NCI-H1436 treated with DMSO at 0.1 percent for 48 hours (cell line): ENCODE data around the gene FRK.
"Not testable (repeated sequence)": the region's sequence is repeated elsewhere in the genome, so short reads cannot be mapped to it uniquely, and the experiment has no call there.

Source experiments
- DNase-seq: peaks from one replicate; lab custom pipeline; 2025; lab: John Stamatoyannopoulos, UW

Gene FRK

DNA sequence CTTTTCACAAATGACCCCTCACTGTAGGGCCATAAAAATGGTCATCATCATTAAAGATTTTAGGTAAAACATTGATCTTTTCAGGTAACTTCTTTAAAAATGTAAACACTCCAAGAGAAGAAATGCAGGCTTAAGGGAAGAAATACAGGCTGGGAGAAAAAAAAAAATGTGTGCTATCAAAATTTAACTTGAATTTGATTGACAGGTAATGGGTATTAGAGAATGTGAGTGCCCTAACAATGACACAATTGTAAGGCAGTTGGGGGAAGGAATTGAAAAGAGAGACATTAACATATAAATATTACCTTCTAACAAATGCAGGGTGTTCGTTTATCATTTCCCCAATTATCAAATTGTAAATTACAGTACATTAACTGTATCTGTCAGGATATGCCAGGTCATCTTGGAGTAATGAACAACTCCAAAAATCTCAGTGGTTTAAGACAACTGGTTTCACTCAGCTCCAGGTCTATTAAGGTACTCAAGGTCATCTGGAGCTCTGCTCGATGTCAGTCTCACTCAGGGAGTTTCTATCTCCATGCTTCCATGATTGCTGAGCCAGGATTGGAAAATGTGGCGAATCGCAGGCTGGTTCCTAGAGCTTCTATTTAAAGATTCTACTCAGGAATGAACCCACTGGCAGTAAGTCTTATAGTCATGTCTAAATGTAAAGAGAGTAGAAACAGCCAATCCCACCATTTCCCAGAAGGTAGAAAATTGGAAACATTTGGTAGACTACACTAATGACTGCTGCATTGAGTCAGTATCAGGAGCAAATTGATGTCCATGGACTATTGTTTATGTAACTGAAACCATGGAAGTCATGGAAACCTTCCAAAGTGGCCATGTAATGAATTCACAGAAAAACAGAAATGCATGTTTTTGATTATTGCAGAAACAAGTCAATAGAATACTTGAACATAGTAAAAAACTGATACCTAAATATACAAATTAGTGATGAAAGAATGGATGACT, 55.6 kb downstream of the FRK start:
- no peak for DNase-seq

GRCh38 chr6:116003668-116004067, 57.0 kb downstream of the FRK start:
- no peak for DNase-seq

DNA sequence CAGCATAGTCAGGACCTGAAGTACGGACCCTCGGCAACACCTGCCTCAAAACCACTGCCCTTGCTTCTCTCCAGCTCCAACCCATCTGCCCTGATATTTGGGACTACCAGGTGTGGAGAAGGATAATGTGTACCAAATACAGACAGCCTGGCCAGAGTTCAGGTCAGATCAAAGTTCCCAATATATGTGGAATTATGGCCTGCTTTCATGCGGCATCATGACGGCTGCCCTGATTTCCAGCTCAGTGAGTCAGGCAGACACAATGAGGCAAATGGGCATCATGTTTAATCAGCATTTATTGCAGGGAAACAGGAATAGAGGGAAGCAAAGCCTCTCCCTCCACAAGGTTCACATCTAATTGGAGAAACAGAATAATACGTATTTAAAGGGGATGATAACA, 57.9 kb downstream of the FRK start:
- no peak for DNase-seq

GRCh38 chr6:115999235-115999634, 61.5 kb downstream of the FRK start:
- DNase-seq = no peak

GRCh38 chr6:115997990-115998585, 62.6 kb downstream of the FRK start:
- no peak for DNase-seq

DNA sequence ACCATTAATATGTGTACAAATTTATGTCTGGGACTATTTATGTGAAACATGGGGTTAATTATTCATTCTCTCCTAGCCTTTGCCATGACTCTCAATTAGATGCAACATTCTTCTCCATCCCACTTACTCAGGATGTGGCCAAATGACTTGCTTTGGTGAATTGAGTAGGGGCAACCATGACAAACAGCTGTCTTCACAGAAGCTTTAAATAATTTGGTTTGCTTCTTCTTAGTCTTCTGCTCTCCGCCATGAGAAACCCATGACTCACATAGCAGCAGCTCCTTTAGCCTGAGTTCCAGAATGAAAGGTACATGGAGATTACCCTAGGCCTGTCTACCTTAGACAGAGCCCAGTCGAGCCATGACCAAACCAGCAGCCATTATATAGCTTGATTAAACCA, 74.7 kb downstream of the FRK start:
- no peak for DNase-seq

- no peak for DNase-seq
Measured at GRCh38 chr6:115984809-115985208, 75.9 kb downstream of the FRK start.

- no peak for DNase-seq
Measured at GRCh38 chr6:115983998-115984397, 76.7 kb downstream of the FRK start.

DNA sequence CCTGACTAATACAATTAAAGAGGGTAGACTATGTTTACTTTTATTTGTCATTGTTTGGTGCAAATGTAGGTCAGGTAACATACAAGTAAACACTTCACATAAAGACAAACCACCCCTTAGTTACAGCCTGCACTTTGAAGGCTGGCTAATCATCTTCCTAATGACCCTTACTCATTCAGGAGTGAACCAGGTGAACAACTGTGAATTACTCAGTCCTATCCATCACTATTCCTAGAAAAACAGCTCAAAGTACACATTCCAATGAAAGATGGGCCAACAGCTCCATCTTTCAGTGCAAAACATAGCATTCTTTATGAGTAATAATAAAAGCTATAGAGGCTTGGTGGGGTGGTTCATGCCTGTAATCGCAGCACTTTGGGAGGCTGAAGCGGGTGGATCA, 78.2 kb downstream of the FRK start:
- DNase-seq = no peak

GRCh38 chr6:115977220-115977619, 83.5 kb downstream of the FRK start:
- no peak for DNase-seq

GRCh38 chr6:115976321-115976870, 84.3 kb downstream of the FRK start:
- no peak for DNase-seq

- no peak for DNase-seq
Measured at GRCh38 chr6:115972679-115973078, 88.0 kb downstream of the FRK start.

- no peak for DNase-seq
Measured at GRCh38 chr6:115971785-115972184, 88.9 kb downstream of the FRK start.

DNA sequence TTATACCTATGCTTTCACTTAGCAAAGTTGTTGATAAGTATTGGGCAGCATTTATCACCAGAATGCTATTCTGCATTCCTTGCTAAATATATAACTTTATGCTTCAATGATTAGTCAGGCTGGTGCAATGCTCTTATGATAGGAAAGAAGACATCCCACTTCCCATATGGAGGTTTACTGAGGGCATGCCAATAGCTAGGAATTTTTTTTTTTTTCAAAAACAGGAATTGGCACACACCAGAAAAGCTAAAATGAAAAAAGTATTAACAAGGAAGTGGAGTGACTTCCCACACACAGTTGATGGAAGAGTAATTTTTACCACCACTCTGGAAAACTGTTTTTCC, 90.8 kb downstream of the FRK start:
- no peak for DNase-seq

DNA sequence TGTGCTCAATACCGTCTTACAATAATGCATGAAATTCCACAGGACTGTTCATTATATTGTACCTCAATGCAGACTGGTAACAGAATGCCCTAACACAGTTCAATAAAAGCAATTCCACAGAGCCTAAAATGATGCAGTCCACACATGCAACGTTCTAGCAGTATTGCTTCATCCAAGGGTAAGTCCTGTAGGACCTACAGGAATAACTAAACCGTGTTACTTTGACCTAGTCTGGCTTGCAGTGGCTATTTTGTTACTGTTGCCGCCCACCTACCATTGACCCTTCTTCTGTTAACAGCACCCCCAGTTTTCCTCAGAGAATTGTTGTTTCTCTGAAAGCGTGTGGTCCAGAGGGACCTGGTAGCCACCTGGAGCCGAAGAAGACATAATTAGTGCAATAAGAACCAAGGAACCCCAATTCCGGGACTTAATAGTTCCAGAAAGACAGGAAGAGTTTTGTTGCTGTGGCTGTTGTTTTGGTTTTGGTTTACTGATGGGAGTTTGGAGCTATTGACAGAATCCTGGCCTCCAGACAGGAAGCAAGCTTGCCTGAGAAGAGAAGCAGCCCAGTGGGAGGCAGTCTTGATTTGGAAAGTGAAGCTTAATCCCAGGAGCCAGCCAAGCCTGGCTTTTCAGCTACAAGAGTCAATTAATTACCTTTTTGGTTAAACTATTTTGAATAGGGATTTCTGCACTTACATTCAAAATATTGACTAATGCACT, 91.3 kb downstream of the FRK start:
- no peak for DNase-seq

- DNase-seq = not testable (repeated sequence)
Measured at GRCh38 chr6:115960286-115960685, 100.4 kb downstream of the FRK start.

DNA sequence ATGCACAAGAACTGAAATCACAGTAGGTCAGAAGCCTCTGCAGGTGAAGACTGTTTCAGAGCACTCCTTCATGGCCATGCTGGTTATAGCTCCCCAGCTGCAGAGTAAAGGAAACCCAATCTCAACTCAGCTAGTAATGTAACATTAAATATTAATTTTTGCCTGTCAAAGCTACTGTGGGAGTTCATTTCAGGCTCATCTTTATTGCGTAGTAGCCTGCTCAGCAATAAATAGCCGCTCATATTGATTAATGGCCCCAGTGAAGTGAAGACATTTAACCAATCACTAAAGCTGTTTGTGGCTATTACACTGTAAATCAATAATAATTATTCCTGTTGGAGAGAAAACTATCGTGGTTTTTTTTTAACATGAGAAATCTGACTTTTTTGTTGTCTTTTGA, 101.7 kb downstream of the FRK start:
- DNase-seq = no peak

DNA sequence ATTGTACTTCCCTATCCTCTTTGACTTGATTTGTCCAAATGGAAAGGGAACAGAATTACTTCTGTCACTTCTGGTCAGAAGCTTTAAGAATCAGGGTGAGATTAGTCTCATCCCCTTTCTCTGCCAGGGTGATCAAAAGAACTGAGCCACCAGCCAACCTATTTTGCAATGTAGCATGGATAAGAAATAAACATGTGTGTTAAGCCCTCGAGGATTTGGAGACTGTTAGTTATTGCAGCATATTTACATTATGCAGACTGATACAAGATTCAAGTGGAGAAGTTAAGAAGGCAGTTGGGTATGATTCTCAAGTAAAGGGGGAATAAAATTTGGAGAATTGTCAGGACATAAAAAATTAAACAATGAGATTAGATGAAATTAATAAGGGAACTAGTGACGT, 106.0 kb downstream of the FRK start:
- DNase-seq = no peak

DNA sequence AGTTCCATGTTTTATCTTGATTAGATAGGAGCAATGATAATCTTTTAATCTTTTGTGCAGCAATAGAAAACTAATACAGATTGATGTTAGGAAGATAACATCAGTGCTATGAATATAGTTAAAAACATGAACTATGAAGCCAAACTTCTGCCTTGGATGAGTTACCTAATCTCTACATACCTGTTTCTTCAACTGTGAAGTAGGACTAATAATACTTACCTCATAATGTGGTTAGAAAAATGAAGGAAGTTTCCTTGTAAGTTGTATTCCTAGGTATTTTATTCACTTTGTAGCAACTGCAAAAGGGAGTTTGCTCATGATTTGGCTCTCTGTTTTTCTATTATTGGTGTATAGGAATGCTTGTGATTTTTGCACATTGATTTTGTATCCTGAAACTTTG, 111.9 kb downstream of the FRK start:
- no peak for DNase-seq

GRCh38 chr6:115947966-115948541, 112.6 kb downstream of the FRK start:
- no peak for DNase-seq

DNA sequence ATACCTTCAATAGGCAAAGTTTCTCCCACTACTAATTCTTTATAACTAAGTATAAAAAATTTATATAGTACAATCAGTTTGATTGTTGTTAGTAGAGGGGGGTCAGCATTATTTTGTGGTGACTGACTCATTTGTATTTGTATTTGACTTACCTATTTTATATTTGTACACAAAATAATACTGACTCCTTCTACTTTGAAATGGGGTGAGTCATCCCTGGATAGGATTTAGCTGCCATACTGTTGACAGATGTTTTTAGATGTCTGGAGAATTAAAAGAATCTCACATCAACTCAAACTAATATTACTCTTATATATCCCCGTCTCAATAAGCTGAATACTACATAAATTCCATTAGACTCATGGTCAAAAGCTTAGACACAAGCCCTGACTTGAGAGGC, 114.9 kb downstream of the FRK start:
- DNase-seq = no peak

DNA sequence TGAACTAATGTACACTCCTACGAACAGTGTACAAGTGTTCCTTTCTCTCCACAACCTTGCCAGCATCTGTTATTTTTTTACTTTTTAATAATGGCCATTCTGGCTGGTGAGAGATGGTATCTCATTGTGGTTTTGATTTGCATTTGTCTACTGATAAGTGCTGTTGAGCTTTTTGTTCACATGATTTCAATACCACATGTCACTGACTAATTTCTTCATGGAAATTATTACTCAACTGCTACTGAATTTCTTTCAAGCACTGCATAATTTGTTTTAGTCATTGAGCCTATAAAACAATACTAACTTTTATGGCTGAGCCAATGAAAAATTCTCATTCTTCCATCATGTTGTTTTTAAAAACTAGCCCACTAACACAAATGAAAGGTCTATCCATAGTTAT, 115.4 kb downstream of the FRK start:
- DNase-seq = no peak
